Neuronal stem cell (in vitro differentiated cells): Measurements from ENCODE around the gene MCF2L2.

Experiments
- DNase-seq: peaks from one replicate; pipeline ENCODE4 v3.0.0-alpha.2; 2013; ENCODE audit warnings: low spot score
- H2AFZ ChIP-seq: one replicate; pipeline ENCODE4 v1.6.1; 2013; ENCODE audit warnings: mild to moderate bottlenecking, low read length, inconsistent platforms
- H2AK5ac ChIP-seq: 2 replicates; pipeline ENCODE4 v1.6.1; 2013; ENCODE audit warnings: low read depth, mild to moderate bottlenecking, inconsistent platforms, low read length, moderate library complexity, mixed read lengths
- H2BK120ac ChIP-seq: 2 replicates; pipeline ENCODE4 v1.6.1; 2013; ENCODE audit warnings: low read depth, mild to moderate bottlenecking, inconsistent platforms, low read length, moderate library complexity, mixed read lengths
- H2BK12ac ChIP-seq: one replicate; pipeline ENCODE4 v1.6.1; 2013; ENCODE audit warnings: low read length, inconsistent platforms
- H2BK15ac ChIP-seq: 2 replicates; pipeline ENCODE4 v1.6.1; 2013; ENCODE audit warnings: mild to moderate bottlenecking, low read length, inconsistent platforms, mixed read lengths
- H2BK5ac ChIP-seq: one replicate; pipeline ENCODE4 v1.6.1; 2013; ENCODE audit warnings: inconsistent platforms, mild to moderate bottlenecking, low read length, moderate library complexity
- H3K14ac ChIP-seq: one replicate; pipeline ENCODE4 v1.6.1; 2013; ENCODE audit warnings: low read length, inconsistent platforms
- H3K18ac ChIP-seq: 2 replicates; pipeline ENCODE4 v1.6.1; 2013; ENCODE audit warnings: low read length, inconsistent platforms
- H3K23ac ChIP-seq: 2 replicates; pipeline ENCODE4 v1.6.1; 2013; ENCODE audit warnings: low read depth, mild to moderate bottlenecking, mixed read lengths, low read length, inconsistent platforms; ENCODE audit not compliant: poor library complexity
- H3K27ac ChIP-seq: replicated peaks from 3 replicates; pipeline ENCODE4 v1.5.1; 2013; ENCODE audit warnings: low read length, inconsistent platforms
- H3K27me3 ChIP-seq, 3 experiments: 2 replicates each; pipeline ENCODE4 v1.6.1; 2013; ENCODE audit warnings: low read length in 3 of 3, mild to moderate bottlenecking in 2 of 3, inconsistent platforms in 1 of 3, low read depth in 1 of 3, mixed read lengths in 1 of 3, moderate library complexity in 1 of 3; ENCODE audit not compliant: control insufficient read depth in 3 of 3, insufficient read depth in 3 of 3
- H3K36me3 ChIP-seq, 2 donors: replicated peaks in 1 of 2; 2 replicates each; pipeline ENCODE4 v1.6.1; 2013; ENCODE audit warnings: low read length in 2 of 2; ENCODE audit not compliant: control insufficient read depth in 2 of 2, insufficient read depth in 2 of 2
- H3K4ac ChIP-seq: 2 replicates; pipeline ENCODE4 v1.6.1; 2013; ENCODE audit warnings: inconsistent platforms, mild to moderate bottlenecking, low read length, moderate library complexity
- H3K4me1 ChIP-seq, 2 donors: 1 replicate in 1 of 2; 2 replicates in 1 of 2; pipeline ENCODE4 v1.6.1; 2013; ENCODE audit warnings: low read length in 2 of 2, low read depth in 1 of 2; ENCODE audit not compliant: control insufficient read depth in 2 of 2, insufficient read depth in 1 of 2
- H3K4me2 ChIP-seq: one replicate; pipeline ENCODE4 v1.6.1; 2013; ENCODE audit warnings: mild to moderate bottlenecking, low read length, inconsistent platforms; ENCODE audit not compliant: insufficient read depth, poor library complexity, severe bottlenecking
- H3K4me3 ChIP-seq, 2 donors: 2 replicates each; pipeline ENCODE4 v1.5.1; 2013; ENCODE audit warnings: low read length in 2 of 2, mild to moderate bottlenecking in 2 of 2, inconsistent platforms in 1 of 2, moderate library complexity in 1 of 2
- H3K79me1 ChIP-seq: one replicate; pipeline ENCODE4 v1.6.1; 2013; ENCODE audit warnings: low read depth, mild to moderate bottlenecking, inconsistent platforms, low read length, moderate library complexity
- H3K9ac ChIP-seq: one replicate; pipeline ENCODE4 v1.6.1; 2013; ENCODE audit warnings: mild to moderate bottlenecking, low read depth, low read length, inconsistent platforms; ENCODE audit not compliant: poor library complexity
- H3K9me3 ChIP-seq, 2 donors: replicated peaks in 1 of 2; 2 replicates each; pipeline versions ENCODE3 to v1.6.1; 2013; ENCODE audit warnings: low read length in 2 of 2, mild to moderate bottlenecking in 2 of 2, inconsistent platforms in 1 of 2, low read depth in 1 of 2, mixed read lengths in 1 of 2, moderate library complexity in 1 of 2; ENCODE audit not compliant: control insufficient read depth in 2 of 2, insufficient read depth in 1 of 2
- H4K8ac ChIP-seq: one replicate; pipeline ENCODE4 v1.6.1; 2013; ENCODE audit warnings: low read depth, mild to moderate bottlenecking, inconsistent platforms, low read length, moderate library complexity
- H4K91ac ChIP-seq: one replicate; pipeline ENCODE4 v1.6.1; 2013; ENCODE audit warnings: low read length, low read depth, mild to moderate bottlenecking, inconsistent platforms; ENCODE audit not compliant: poor library complexity
- WGBS, 2 donors: extraction: QIAGEN DNeasy Blood & Tissue Kit; methylation state at CpG; one replicate each; pipeline ENCODE4 v1.1.7; 2013; ENCODE audit warnings: missing lambda C conversion rate in 2 of 2, mixed read lengths in 1 of 2; ENCODE audit not compliant: insufficient read length in 2 of 2, insufficient replicate concordance in 1 of 2; ENCODE audit errors: extremely low coverage in 2 of 2; 5-methylcytosine and 5-hydroxymethylcytosine counted together

The MCF2L2 gene

DNA sequence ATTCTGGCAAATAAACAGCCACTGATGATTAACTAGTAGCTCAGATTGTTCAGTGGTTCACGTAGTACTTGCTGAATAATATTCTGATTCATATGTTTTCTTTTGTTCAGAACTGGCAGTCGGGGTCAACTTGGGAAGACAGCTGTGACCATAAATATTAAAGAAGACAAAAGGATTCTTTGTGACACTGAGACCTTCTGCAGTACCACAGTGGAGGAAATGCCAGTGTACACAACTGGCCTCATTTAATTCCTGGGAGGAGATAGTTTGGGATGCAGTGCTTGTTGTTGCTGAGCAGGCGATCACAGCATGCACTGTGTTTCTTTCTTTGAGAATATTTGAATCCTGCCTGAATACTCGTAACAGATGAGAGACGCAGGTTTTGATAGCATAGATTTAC lies 26.7 kb upstream of the MCF2L2 start:
- no peak overlapping the region for H4K91ac ChIP-seq
- H4K8ac ChIP-seq: no peak overlapping the region
- no peak overlapping the region for H3K27ac ChIP-seq
- no peak overlapping the region for H3K4me2 ChIP-seq
- H3K18ac ChIP-seq: no peak overlapping the region
- no peak for DNase-seq
- H2AK5ac ChIP-seq: no peak overlapping the region
- H2BK120ac ChIP-seq: no peak overlapping the region
- H3K23ac ChIP-seq: no peak overlapping the region
- no peak overlapping the region for H2BK12ac ChIP-seq
- H2BK15ac ChIP-seq: no peak overlapping the region
- H3K27me3 ChIP-seq: no peaks in the 10 kb centered on the region
- no peak overlapping the region for H2AFZ ChIP-seq
- no peak overlapping the region for H3K14ac ChIP-seq
- no peak overlapping the region for H3K9ac ChIP-seq
- H3K79me1 ChIP-seq: peaks cover 3% of the 10 kb centered on the region
- no peak overlapping the region for H2BK5ac ChIP-seq
- H3K4me1 ChIP-seq: peaks cover 0 to under 1% of the 10 kb centered on the region in 2 donors
- H3K4me3 ChIP-seq: no peak overlapping the region
- H3K36me3 ChIP-seq: peaks cover 4 to 59% of the 10 kb centered on the region in 2 donors
- peaks cover 2 to 5% of the 10 kb centered on the region in 2 donors for H3K9me3 ChIP-seq
- no peak overlapping the region for H3K4ac ChIP-seq
- no CpG with 5 or more reads among the region's 5 CpGs for WGBS, 2 donors

DNA sequence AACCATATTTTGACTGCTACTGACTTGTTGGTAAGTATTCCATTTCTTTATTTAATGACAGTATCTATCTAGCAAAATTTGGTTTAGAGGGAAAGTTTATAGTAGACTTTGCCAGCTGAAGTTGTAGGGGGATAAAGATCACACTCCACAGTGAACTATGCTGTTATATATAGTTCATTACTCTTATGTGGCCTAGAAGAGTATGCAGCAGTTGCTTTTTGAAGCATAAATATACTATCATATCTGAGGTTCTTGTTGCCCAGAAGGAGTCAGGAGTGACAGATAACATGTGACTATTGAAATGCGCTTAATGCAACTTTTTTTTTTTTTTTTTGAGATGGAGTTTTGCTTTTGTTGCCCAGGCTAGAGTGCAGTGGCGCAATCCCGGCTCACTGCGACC lies 25.6 kb upstream of the MCF2L2 start:
- no peak overlapping the region for H2AK5ac ChIP-seq
- H3K79me1 ChIP-seq: peaks cover 3% of the 10 kb centered on the region
- no peaks in the 10 kb centered on the region for H3K27me3 ChIP-seq
- H2BK12ac ChIP-seq: no peak overlapping the region
- no CpG with 5 or more reads among the region's 4 CpGs for WGBS, 2 donors
- no peak overlapping the region for H2BK15ac ChIP-seq
- H3K4me1 ChIP-seq: peaks cover 0 to under 1% of the 10 kb centered on the region in 2 donors
- H3K9me3 ChIP-seq: peaks cover 0 to 5% of the 10 kb centered on the region in 2 donors
- H3K36me3 ChIP-seq: peaks cover 4 to 59% of the 10 kb centered on the region in 2 donors
- H3K14ac ChIP-seq: no peak overlapping the region
- H3K4ac ChIP-seq: no peak overlapping the region
- no peak overlapping the region for H4K8ac ChIP-seq
- H2AFZ ChIP-seq: no peak overlapping the region
- H3K23ac ChIP-seq: no peak overlapping the region
- no peak overlapping the region for H4K91ac ChIP-seq
- H3K18ac ChIP-seq: no peak overlapping the region
- H3K4me3 ChIP-seq: no peak overlapping the region
- no peak overlapping the region for H2BK5ac ChIP-seq
- no peak overlapping the region for H3K27ac ChIP-seq
- H3K4me2 ChIP-seq: no peak overlapping the region
- H3K9ac ChIP-seq: no peak overlapping the region
- no peak for DNase-seq
- no peak overlapping the region for H2BK120ac ChIP-seq

DNA sequence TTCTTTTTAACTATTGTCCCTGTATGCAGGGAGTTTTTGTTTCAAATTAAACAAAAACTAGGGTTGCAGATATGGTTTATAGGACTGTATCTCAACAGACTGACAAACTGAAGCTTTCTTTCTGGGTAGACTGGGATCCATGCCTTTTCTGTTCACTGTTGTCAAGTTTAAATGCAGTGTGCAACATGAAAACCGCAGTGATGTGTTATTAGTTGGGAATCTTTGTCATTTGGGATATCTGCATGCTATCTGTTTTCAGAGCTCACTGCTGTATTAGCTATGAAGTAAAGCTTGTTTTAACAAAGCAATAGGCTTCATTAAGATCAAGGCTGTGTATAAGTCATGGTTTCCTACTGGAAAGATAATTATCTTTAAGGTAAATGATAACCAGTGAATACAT lies 21.4 kb upstream of the MCF2L2 start:
- H2BK5ac ChIP-seq: no peak overlapping the region
- no peak for DNase-seq
- H2AFZ ChIP-seq: no peak overlapping the region
- H3K9ac ChIP-seq: no peak overlapping the region
- H3K4me2 ChIP-seq: no peak overlapping the region
- no peak overlapping the region for H2BK15ac ChIP-seq
- no peak overlapping the region for H3K14ac ChIP-seq
- H2AK5ac ChIP-seq: no peak overlapping the region
- H3K4me3 ChIP-seq: no peak overlapping the region
- H4K91ac ChIP-seq: no peak overlapping the region
- H2BK120ac ChIP-seq: no peak overlapping the region
- H3K36me3 ChIP-seq: peaks cover 3 to 37% of the 10 kb centered on the region in 2 donors
- H3K79me1 ChIP-seq: peaks cover 7% of the 10 kb centered on the region
- H3K4ac ChIP-seq: no peak overlapping the region
- WGBS, 2 donors: no CpG with 5 or more reads among the region's 1 CpG
- H2BK12ac ChIP-seq: no peak overlapping the region
- H3K4me1 ChIP-seq: peaks cover 0 to 5% of the 10 kb centered on the region in 2 donors
- H4K8ac ChIP-seq: no peak overlapping the region
- no peaks in the 10 kb centered on the region for H3K27me3 ChIP-seq
- no peak overlapping the region for H3K27ac ChIP-seq
- H3K23ac ChIP-seq: no peak overlapping the region
- no peaks in the 10 kb centered on the region for H3K9me3 ChIP-seq
- no peak overlapping the region for H3K18ac ChIP-seq

DNA sequence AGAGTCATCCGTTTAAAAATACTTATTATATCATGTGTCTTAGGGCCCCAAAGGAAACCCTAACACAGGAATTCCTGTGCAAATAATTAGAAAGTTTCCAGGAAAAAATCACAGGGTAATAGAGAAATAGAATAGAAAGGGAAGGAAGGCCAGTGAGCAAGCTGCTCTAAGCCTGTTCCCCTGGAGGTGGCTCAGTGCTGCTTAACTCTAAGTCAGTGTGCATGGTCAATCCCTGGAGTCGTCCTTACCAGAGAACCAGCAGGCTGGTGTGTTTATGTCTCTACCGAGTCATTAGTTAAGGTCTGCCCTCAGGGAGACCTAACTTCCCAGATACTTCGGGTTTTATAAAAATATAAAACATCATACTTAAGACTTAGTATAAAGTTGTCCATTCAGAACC lies 21.0 kb upstream of the MCF2L2 start:
- Histone ChIP-seq H2AK5ac (no peak overlapping the region), H2BK120ac (no peak overlapping the region), H2AFZ (no peak overlapping the region), H3K4me1 (peaks cover 0 to 5% of the 10 kb centered on the region in 2 donors), H3K27ac (no peak overlapping the region), H2BK15ac (no peak overlapping the region), H3K36me3 (peaks cover 3 to 34% of the 10 kb centered on the region in 2 donors), H2BK12ac (no peak overlapping the region), H3K79me1 (peaks cover 7% of the 10 kb centered on the region), H3K4ac (no peak overlapping the region), H3K9me3 (no peaks in the 10 kb centered on the region), H3K4me3 (no peak overlapping the region), H3K14ac (no peak overlapping the region), H4K91ac (no peak overlapping the region), H2BK5ac (no peak overlapping the region), H3K23ac (no peak overlapping the region), H3K9ac (no peak overlapping the region), H3K4me2 (no peak overlapping the region), H3K18ac (no peak overlapping the region), H3K27me3 (no peaks in the 10 kb centered on the region), H4K8ac (no peak overlapping the region)
- DNase-seq: no peak
- no CpG with 5 or more reads among the region's 4 CpGs for whole genome bisulfite sequencing, 2 donors
